Measurements from ENCODE around the gene NECTIN4. TPM values are rescaled to one million over a fixed set of nuclear protein-coding genes. Genes with fewer than 3 reads are reported as not detected.
"Not testable (repeated sequence)": the region's sequence is repeated elsewhere in the genome, so short reads cannot be mapped to it uniquely, and the experiment has no call there.

NECTIN4 gene
- total RNA-seq, 4 donors from 2014 or later = not detected

DNA sequence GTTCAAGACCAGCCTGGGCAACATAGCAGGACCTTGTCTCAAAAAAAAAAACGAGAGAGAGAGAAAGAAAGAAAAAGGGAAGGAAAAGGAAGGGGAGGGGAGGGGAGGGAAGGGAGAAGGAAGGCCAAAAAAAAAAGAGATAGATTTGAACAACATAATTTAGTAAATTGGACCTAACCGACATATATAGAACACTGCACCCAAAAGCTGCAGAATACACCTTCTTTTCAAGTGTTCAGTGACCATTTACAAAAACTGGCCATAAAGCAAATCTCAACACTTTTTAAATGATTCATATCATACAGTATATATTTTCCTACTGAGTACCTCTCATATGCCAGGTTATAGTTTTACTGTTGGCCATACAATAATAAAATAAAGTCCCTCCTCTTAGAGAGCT lies 57.5 kb downstream of the NECTIN4 start:
- ATAC-seq = no peak
- no peak overlapping the region for H3K4me3 ChIP-seq
- intact Hi-C loops (cut with DNase I; ENCODE audit: low total_unique reads) = no loop called here
- H3K27ac ChIP-seq = no peak overlapping the region
- no peaks in the 10 kb centered on the region for H3K27me3 ChIP-seq
- in situ Hi-C loops (cut with MboI; ENCODE audit: low sequenced_read_pairs in 4 of 4) = no loop called here
- no peaks in the 10 kb centered on the region for H3K4me1 ChIP-seq
- H3K9me3 ChIP-seq = no peaks in the 10 kb centered on the region
- no peaks in the 10 kb centered on the region for H3K36me3 ChIP-seq
- DNase-seq = no peak
- TF ChIP-seq, protein P1, sequence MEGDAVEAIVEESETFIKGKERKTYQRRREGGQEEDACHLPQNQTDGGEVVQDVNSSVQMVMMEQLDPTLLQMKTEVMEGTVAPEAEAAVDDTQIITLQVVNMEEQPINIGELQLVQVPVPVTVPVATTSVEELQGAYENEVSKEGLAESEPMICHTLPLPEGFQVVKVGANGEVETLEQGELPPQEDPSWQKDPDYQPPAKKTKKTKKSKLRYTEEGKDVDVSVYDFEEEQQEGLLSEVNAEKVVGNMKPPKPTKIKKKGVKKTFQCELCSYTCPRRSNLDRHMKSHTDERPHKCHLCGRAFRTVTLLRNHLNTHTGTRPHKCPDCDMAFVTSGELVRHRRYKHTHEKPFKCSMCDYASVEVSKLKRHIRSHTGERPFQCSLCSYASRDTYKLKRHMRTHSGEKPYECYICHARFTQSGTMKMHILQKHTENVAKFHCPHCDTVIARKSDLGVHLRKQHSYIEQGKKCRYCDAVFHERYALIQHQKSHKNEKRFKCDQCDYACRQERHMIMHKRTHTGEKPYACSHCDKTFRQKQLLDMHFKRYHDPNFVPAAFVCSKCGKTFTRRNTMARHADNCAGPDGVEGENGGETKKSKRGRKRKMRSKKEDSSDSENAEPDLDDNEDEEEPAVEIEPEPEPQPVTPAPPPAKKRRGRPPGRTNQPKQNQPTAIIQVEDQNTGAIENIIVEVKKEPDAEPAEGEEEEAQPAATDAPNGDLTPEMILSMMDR (IDR thresholded peaks at IDR 0.05 in 4 of 5, conservative IDR thresholded peaks at IDR 0.05 in 1 of 5) = no peak
- TF ChIP-seq POLR2A (IDR thresholded peaks at IDR 0.05) = no peak

DNA sequence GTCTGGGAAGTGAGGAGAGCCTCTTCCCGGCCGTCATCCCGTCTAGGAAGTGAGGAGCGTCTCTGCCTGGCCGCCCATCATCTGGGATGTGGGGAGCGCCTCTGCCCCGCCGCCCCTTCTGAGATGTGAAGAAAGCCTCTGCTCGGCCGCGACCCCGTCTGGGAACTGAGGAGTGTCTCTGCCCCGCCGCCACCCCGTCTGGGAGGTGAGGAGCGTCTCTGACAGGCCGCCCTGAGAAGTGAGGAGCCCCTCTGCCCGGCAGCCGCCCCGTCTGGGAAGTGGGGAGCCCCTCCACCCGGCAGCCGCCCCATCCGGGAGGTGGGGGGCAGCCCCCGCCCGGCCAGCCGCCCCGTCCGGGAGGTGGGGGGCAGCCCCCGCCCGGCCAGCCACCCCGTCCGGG lies 59.9 kb downstream of the NECTIN4 start:
- H3K27me3 ChIP-seq; H3K4me3 ChIP-seq; DNase-seq; ATAC-seq; H3K27ac ChIP-seq; H3K4me1 ChIP-seq; intact Hi-C loops (cut with DNase I; ENCODE audit: low total_unique reads); in situ Hi-C loops (cut with MboI; ENCODE audit: low sequenced_read_pairs in 4 of 4); H3K36me3 ChIP-seq; H3K9me3 ChIP-seq: not testable (repeated sequence)

DNA sequence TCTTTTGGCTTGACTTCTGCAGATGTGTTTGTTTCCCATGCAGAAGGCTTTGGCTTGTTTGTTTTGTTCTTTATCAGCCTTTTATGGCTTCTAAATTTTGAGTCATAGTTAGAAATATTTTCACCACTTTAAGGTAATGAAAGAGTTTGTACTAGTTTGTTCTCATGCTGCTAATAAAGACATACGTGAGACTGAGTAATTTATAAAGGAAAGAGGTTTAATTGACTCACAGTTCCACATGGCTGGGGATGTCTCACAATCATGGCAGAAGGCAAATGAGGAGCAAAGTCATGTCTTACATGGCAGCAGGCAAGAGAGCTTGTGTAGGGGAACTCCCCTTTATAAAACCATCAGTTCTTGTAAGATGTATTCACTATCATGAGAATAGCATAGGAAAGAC lies 62.4 kb downstream of the NECTIN4 start:
- H3K27ac ChIP-seq; ATAC-seq; in situ Hi-C loops (cut with MboI; ENCODE audit: low sequenced_read_pairs in 4 of 4); H3K36me3 ChIP-seq; H3K27me3 ChIP-seq; H3K4me1 ChIP-seq; intact Hi-C loops (cut with DNase I; ENCODE audit: low total_unique reads); DNase-seq; H3K4me3 ChIP-seq; H3K9me3 ChIP-seq: not testable (repeated sequence)

DNA sequence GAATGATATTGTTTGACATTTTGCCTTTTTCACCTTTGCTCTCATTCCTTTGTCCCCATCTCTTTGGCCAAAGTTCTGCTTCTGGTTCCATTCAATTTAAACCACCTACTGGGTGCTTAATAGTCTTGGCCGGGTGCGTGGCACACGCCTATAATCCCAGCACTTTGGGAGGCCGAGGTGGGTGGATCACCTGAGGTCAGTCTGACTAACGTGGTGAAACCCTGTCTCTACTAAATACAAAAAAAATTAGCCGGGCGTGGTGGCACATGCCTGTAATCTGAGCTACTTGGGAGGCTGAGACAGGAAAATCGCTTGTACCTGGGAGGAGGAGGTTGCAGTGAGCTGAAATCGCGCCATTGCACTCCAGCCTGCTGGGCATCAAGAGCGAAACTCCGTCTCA lies 66.9 kb downstream of the NECTIN4 start:
- H3K9me3 ChIP-seq; in situ Hi-C loops (cut with MboI; ENCODE audit: low sequenced_read_pairs in 4 of 4); H3K36me3 ChIP-seq; H3K27ac ChIP-seq; DNase-seq; H3K4me3 ChIP-seq; intact Hi-C loops (cut with DNase I; ENCODE audit: low total_unique reads); ATAC-seq: not testable (repeated sequence)
- Histone ChIP-seq H3K4me1 (peaks cover 0 to 12% of the 10 kb centered on the region in 2 donors), H3K27me3 (peaks cover 0 to 33% (median 8%) of the 10 kb centered on the region in 3 donors)

DNA sequence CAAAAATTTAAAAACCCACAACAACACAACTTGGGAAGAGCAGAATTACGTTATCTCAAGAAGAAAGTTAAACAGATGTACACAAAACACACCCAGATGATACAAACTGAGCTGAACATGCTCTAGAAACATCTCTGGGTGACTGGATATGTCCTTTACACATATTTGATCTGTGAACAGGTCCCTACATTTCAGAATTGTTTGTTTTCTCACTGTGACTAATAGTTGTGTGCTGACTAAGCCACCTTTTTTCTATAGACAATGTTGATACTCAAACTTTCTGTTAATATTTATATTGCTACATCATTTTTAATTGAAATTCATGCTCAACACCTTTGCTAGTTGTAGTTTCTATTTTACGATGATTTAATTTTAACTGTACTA lies 67.4 kb downstream of the NECTIN4 start:
- in situ Hi-C loops (cut with MboI; ENCODE audit: low sequenced_read_pairs in 4 of 4) (no loop called here), intact Hi-C loops (cut with DNase I; ENCODE audit: low total_unique reads) (no loop called here)
- Histone ChIP-seq H3K27ac (no peak overlapping the region), H3K9me3 (no peaks in the 10 kb centered on the region), H3K36me3 (no peaks in the 10 kb centered on the region), H3K4me1 (peaks cover 0 to 12% of the 10 kb centered on the region in 2 donors), H3K27me3 (peaks cover 0 to 33% (median 8%) of the 10 kb centered on the region in 3 donors), H3K4me3 (peak overlapping the region in 1 of 4 donors; percentile 70)
- ATAC-seq (no peak), DNase-seq (no peak)
- no peak for TF ChIP-seq POLR2A (IDR thresholded peaks at IDR 0.05)
- TF ChIP-seq, protein P1 (IDR thresholded peaks at IDR 0.05 in 4 of 5, conservative IDR thresholded peaks at IDR 0.05 in 1 of 5) = no peak

DNA sequence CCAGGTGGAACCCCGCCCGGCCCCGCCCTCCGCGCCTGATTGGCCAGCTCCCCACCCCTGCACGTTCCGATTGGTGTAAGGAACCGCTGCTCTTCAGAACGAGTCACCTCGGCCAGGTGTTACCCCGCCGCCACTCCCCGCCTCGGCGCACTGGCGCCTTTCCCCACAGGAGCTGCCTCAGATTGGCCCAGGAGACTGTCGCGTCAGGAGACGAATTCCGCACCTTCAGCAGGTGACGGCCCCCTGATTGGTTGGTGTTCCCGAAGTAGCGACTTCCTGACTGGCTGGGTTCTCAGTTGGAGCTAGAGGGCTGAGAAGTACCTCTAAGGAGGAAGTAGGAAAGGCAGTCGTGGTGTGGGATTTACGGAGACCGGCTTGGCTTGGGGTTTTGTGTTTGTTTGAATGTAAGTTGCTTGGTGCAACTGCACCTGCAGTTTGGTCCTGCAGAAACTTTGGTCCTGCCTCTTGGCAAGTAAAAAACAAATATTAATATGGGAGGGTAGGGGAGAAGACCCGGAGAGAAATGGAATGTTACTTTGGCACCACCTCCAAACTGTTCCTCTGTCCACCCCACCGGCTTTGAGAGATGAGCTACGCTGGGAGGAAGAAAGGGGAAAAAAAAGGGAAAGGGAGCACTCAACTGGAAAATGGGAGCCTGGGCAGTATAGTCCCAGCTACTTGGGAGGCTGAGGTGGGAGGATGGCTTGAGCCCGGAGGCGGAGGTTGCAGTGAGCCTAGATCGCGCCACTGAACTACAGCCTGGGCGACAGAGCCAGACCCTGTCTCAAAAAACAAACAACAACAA lies 68.0 kb downstream of the NECTIN4 start:
- Histone ChIP-seq H3K36me3 (no peaks in the 10 kb centered on the region), H3K27ac (peak overlapping the region; percentile 67 to 79 (median 78)), H3K4me3 (peak overlapping the region; percentile 50 to 70 (median 64)), H3K27me3 (peaks cover 0 to 33% (median 8%) of the 10 kb centered on the region in 3 donors), H3K9me3 (no peaks in the 10 kb centered on the region), H3K4me1 (peaks cover 0 to 12% of the 10 kb centered on the region in 2 donors)
- DNase-seq = peak; percentile 53 to 82
- intact Hi-C loops (cut with DNase I; ENCODE audit: low total_unique reads) = no loop called here
- ATAC-seq = peak; percentile 83 to 94
- TF ChIP-seq, protein P1 (IDR thresholded peaks at IDR 0.05 in 4 of 5, conservative IDR thresholded peaks at IDR 0.05 in 1 of 5) = no peak
- peak in 1 of 2 donors; percentile 11 for TF ChIP-seq POLR2A (IDR thresholded peaks at IDR 0.05)
- in situ Hi-C loops (cut with MboI; ENCODE audit: low sequenced_read_pairs in 4 of 4) = no loop called here

Other genes starting within 250 kb of the NECTIN4 start
- not detected for gene CD244, start 226.7 kb downstream of the NECTIN4 start, total RNA-seq
- gene ITLN1, start 204.4 kb downstream of the NECTIN4 start, total RNA-seq = under 1 TPM in 1 of 4 donors, not detected in 3; 0.61 TPM
- not detected for gene ITLN2, start 134.7 kb downstream of the NECTIN4 start, total RNA-seq
- 1 to 10 TPM; 3.1 to 6.0 (median 5.3) TPM for gene F11R, start 68.4 kb downstream of the NECTIN4 start, total RNA-seq
- gene TSTD1, start 50.6 kb downstream of the NECTIN4 start, total RNA-seq = 10 to 100 TPM in 3 of 4 donors, 1 to 10 TPM in 1; 8.6 to 52.6 (median 16.8) TPM
- gene USF1, start 43.6 kb downstream of the NECTIN4 start, total RNA-seq = 10 to 100 TPM; 41.9 to 55.1 (median 49.1) TPM
- gene ARHGAP30, start 19.7 kb downstream of the NECTIN4 start, total RNA-seq = 1 to 10 TPM in 2 of 4 donors, under 1 TPM in 2; 0.61 to 1.6 (median 1.0) TPM
- 1 to 10 TPM in 2 of 4 donors, under 1 TPM in 2; 0.89 to 2.4 (median 1.3) TPM for gene KLHDC9, start 8.8 kb upstream of the NECTIN4 start, total RNA-seq
- 100 to 1,000 TPM in 1 of 4 donors, 10 to 100 TPM in 3; 62.4 to 106 (median 74.1) TPM for gene PFDN2, start 28.5 kb upstream of the NECTIN4 start, total RNA-seq
- gene NIT1, start 28.5 kb upstream of the NECTIN4 start, total RNA-seq = 10 to 100 TPM; 16.1 to 20.4 (median 17.9) TPM
- gene DEDD, start 43.1 kb upstream of the NECTIN4 start, total RNA-seq = 10 to 100 TPM; 40.2 to 60.2 (median 46.3) TPM
- gene UFC1, start 64.4 kb upstream of the NECTIN4 start, total RNA-seq = 10 to 100 TPM; 57.9 to 66.7 (median 63.5) TPM
- gene USP21, start 69.9 kb upstream of the NECTIN4 start, total RNA-seq = 10 to 100 TPM; 16.5 to 20.8 (median 18.0) TPM
- 10 to 100 TPM in 2 of 4 donors, 1 to 10 TPM in 2; 4.0 to 14.7 (median 7.3) TPM for gene PPOX, start 76.9 kb upstream of the NECTIN4 start, total RNA-seq
- gene B4GALT3, start 87.9 kb upstream of the NECTIN4 start, total RNA-seq = 10 to 100 TPM; 35.5 to 47.7 (median 43.7) TPM
- gene ADAMTS4, start 109.5 kb upstream of the NECTIN4 start, total RNA-seq = 10 to 100 TPM in 1 of 4 donors, 1 to 10 TPM in 3; 1.2 to 12.4 (median 5.2) TPM
- 100 to 1,000 TPM; 206 to 260 (median 226) TPM for gene NDUFS2, start 112.8 kb upstream of the NECTIN4 start, total RNA-seq
- 10 to 100 TPM in 3 of 4 donors, 1 to 10 TPM in 1; 4.2 to 20.4 (median 18.5) TPM for gene FCER1G, start 125.7 kb upstream of the NECTIN4 start, total RNA-seq
- gene APOA2, start 134.1 kb upstream of the NECTIN4 start, total RNA-seq = 10 to 100 TPM in 2 of 4 donors, not detected in 2; 22.2 to 57.8 TPM
- gene TOMM40L, start 136.5 kb upstream of the NECTIN4 start, total RNA-seq = 10 to 100 TPM in 3 of 4 donors, 1 to 10 TPM in 1; 8.3 to 22.7 (median 16.9) TPM
- not detected for gene NR1I3, start 148.6 kb upstream of the NECTIN4 start, total RNA-seq
- not detected for gene PCP4L1, start 169.2 kb upstream of the NECTIN4 start, total RNA-seq
- gene MPZ, start 220.4 kb upstream of the NECTIN4 start, total RNA-seq = 1 to 10 TPM in 3 of 4 donors, under 1 TPM in 1; 0.61 to 3.4 (median 2.1) TPM
- gene SDHC, start 224.8 kb upstream of the NECTIN4 start, total RNA-seq = 100 to 1,000 TPM in 1 of 4 donors, 10 to 100 TPM in 3; 47.5 to 112 (median 63.8) TPM

Data from gastrocnemius medialis (tissue), 4 donors.